Mesendoderm (in vitro differentiated cells): Measurements from ENCODE around the gene COL25A1.
"Not testable (repeated sequence)": the region's sequence is repeated elsewhere in the genome, so short reads cannot be mapped to it uniquely, and the experiment has no call there.

Experiments
- DNase-seq: peaks from one replicate; pipeline ENCODE4 v3.0.0; 2013
- H2AK5ac ChIP-seq: 2 replicates; pipeline ENCODE4 v1.6.1; 2013; ENCODE audit warnings: low read length, inconsistent platforms
- H2BK120ac ChIP-seq: 2 replicates; pipeline ENCODE4 v1.6.1; 2013; ENCODE audit warnings: low read depth, mild to moderate bottlenecking, low read length, moderate library complexity, mixed read lengths
- H2BK15ac ChIP-seq: replicated peaks from 2 replicates; pipeline ENCODE4 v1.6.1; 2013; ENCODE audit warnings: low read depth, mild to moderate bottlenecking, moderate library complexity
- H2BK5ac ChIP-seq: 2 replicates; pipeline ENCODE4 v1.6.1; 2013; ENCODE audit warnings: low read length, inconsistent platforms
- H3K18ac ChIP-seq: 2 replicates; pipeline ENCODE4 v1.6.1; 2013; ENCODE audit warnings: mild to moderate bottlenecking, low read length, mixed read lengths
- H3K23ac ChIP-seq: one replicate; pipeline ENCODE4 v1.6.1; 2013; ENCODE audit warnings: low read length
- H3K27ac ChIP-seq: 2 replicates; pipeline ENCODE4 v1.5.1; 2013; ENCODE audit warnings: low read depth, mild to moderate bottlenecking, inconsistent platforms, low read length, moderate library complexity
- H3K27me3 ChIP-seq: 2 replicates; pipeline ENCODE4 v1.6.1; 2013; ENCODE audit warnings: low read length, control low read depth, mild to moderate bottlenecking, inconsistent platforms; ENCODE audit not compliant: insufficient read depth, poor library complexity
- H3K36me3 ChIP-seq: 2 replicates; pipeline ENCODE4 v1.6.1; 2013; ENCODE audit warnings: low read length, inconsistent platforms; ENCODE audit not compliant: control insufficient read depth, insufficient read depth
- H3K4ac ChIP-seq: one replicate; pipeline ENCODE4 v1.6.1; 2013; ENCODE audit warnings: low read depth, mild to moderate bottlenecking, low read length, moderate library complexity
- H3K4me1 ChIP-seq: 2 replicates; pipeline ENCODE4 v1.6.1; 2013; ENCODE audit warnings: low read depth, low read length, inconsistent platforms; ENCODE audit not compliant: control insufficient read depth
- H3K4me2 ChIP-seq: 2 replicates; pipeline ENCODE4 v1.6.1; 2013; ENCODE audit warnings: low read length
- H3K4me3 ChIP-seq: 2 replicates; pipeline ENCODE4 v1.5.1; 2013; ENCODE audit warnings: mild to moderate bottlenecking, low read length
- H3K56ac ChIP-seq: one replicate; pipeline ENCODE4 v1.6.1; 2013; ENCODE audit warnings: low read length
- H3K79me1 ChIP-seq: 2 replicates; pipeline ENCODE4 v1.6.1; 2013; ENCODE audit warnings: low read length, inconsistent platforms
- H3K79me2 ChIP-seq: 2 replicates; pipeline ENCODE4 v1.6.1; 2013; ENCODE audit warnings: mild to moderate bottlenecking, low read length; ENCODE audit not compliant: control insufficient read depth, insufficient read depth
- H3K9ac ChIP-seq: 2 replicates; pipeline ENCODE4 v1.6.1; 2013; ENCODE audit warnings: low read length, inconsistent platforms
- H4K5ac ChIP-seq: one replicate; pipeline ENCODE4 v1.6.1; 2013; ENCODE audit warnings: low read length
- H4K8ac ChIP-seq: one replicate; pipeline ENCODE4 v1.6.1; 2013; ENCODE audit warnings: low read depth, mild to moderate bottlenecking, control low read depth, low read length, moderate library complexity
- whole genome bisulfite sequencing: extraction: QIAGEN DNeasy Blood & Tissue Kit; methylation state at CpG from one replicate; pipeline ENCODE4 v1.1.7; 2013; ENCODE audit warnings: low lambda C conversion rate, missing lambda C conversion rate; ENCODE audit not compliant: insufficient coverage; ENCODE audit errors: extremely low coverage; 5-methylcytosine and 5-hydroxymethylcytosine counted together

Gene COL25A1

DNA sequence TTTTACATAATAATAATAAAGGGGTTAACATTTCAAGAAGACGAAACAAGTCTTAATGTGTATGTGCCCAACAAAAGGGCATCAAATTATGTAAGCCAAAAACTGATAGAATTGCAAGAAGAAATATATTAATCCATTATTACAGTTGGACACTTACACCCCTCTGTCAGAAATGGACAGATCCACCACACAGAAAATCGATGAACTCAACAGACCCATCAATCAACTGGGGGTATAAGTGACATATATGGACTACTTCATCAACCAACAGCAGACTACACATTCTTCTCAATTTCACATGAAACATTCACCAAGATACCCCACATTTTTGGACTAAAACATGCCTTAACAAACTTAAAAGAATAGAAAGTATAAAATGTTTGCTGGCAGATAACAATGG lies 183.8 kb downstream of the COL25A1 start:
- Histone ChIP-seq H3K4me2 (no peak overlapping the region), H3K36me3 (no peaks in the 10 kb centered on the region), H3K9ac (no peak overlapping the region), H3K79me2 (no peaks in the 10 kb centered on the region), H4K8ac (no peak overlapping the region), H3K23ac (no peak overlapping the region), H3K18ac (no peak overlapping the region), H3K4ac (no peak overlapping the region), H3K56ac (no peak overlapping the region), H3K4me1 (no peaks in the 10 kb centered on the region), H3K27me3 (peaks cover 2% of the 10 kb centered on the region), H2BK120ac (no peak overlapping the region), H2AK5ac (no peak overlapping the region), H3K4me3 (no peak overlapping the region), H4K5ac (no peak overlapping the region), H3K27ac (no peak overlapping the region), H2BK15ac (no peak overlapping the region), H3K79me1 (no peaks in the 10 kb centered on the region), H2BK5ac (no peak overlapping the region)
- no CpG with 5 or more reads among the region's 2 CpGs for WGBS
- no peak for DNase-seq

DNA sequence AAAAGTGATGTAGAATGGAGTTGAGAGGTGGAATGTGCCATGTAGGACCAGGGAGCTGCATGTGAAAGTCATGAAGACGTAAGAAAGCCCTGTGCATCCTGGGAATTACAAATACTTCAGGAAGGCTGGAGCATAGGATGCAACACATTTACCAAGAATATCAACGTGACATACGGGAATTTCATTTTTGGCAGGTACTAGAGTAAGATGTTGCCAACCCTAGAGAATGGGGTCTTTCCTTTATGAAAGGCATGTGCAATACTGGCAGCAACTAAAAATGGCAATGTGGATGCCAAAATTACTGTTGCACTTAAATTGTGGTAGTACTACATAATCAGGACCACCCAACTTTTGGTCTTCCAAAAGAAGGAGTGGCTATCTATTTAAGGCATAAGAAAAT lies 188.0 kb downstream of the COL25A1 start:
- Histone ChIP-seq H3K9ac (no peak overlapping the region), H3K79me1 (no peaks in the 10 kb centered on the region), H3K79me2 (no peaks in the 10 kb centered on the region), H4K8ac (no peak overlapping the region), H2AK5ac (no peak overlapping the region), H2BK5ac (no peak overlapping the region), H4K5ac (no peak overlapping the region), H3K4ac (no peak overlapping the region), H3K56ac (no peak overlapping the region), H3K18ac (no peak overlapping the region), H3K27me3 (peaks cover 2% of the 10 kb centered on the region), H2BK15ac (no peak overlapping the region), H3K4me2 (no peak overlapping the region), H3K4me1 (no peaks in the 10 kb centered on the region), H3K27ac (no peak overlapping the region), H3K36me3 (no peaks in the 10 kb centered on the region), H2BK120ac (no peak overlapping the region), H3K23ac (no peak overlapping the region), H3K4me3 (no peak overlapping the region)
- no peak for DNase-seq
- no CpG with 5 or more reads among the region's 3 CpGs for WGBS

DNA sequence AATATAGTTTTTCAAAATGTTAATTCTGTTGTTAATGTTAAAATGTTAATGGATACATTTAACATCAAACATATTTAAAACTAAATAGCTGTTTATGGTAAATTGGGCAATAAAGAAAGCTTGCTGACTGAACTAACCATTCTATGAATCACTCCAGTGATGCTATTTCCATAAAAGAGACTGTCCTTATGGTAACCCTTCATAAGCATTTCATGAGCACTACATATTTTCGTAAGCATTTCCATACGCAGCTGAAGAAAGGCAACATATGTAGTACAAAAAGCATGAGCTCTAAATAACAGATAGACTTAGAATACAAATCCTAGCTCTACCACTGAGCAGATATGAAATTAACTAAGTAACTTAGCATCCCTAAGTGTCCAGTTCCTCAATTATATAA lies 188.9 kb downstream of the COL25A1 start:
- Histone ChIP-seq H3K56ac (no peak overlapping the region), H3K4me1 (no peaks in the 10 kb centered on the region), H3K27ac (no peak overlapping the region), H3K18ac (no peak overlapping the region), H3K27me3 (peaks cover 2% of the 10 kb centered on the region), H2BK5ac (no peak overlapping the region), H3K79me2 (no peaks in the 10 kb centered on the region), H2BK120ac (no peak overlapping the region), H3K36me3 (no peaks in the 10 kb centered on the region), H3K4me3 (no peak overlapping the region), H3K4ac (no peak overlapping the region), H3K4me2 (no peak overlapping the region), H2BK15ac (no peak overlapping the region), H2AK5ac (no peak overlapping the region), H3K79me1 (no peaks in the 10 kb centered on the region), H3K23ac (no peak overlapping the region), H3K9ac (no peak overlapping the region), H4K8ac (no peak overlapping the region), H4K5ac (no peak overlapping the region)
- no CpG with 5 or more reads among the region's 2 CpGs for WGBS
- no peak for DNase-seq

DNA sequence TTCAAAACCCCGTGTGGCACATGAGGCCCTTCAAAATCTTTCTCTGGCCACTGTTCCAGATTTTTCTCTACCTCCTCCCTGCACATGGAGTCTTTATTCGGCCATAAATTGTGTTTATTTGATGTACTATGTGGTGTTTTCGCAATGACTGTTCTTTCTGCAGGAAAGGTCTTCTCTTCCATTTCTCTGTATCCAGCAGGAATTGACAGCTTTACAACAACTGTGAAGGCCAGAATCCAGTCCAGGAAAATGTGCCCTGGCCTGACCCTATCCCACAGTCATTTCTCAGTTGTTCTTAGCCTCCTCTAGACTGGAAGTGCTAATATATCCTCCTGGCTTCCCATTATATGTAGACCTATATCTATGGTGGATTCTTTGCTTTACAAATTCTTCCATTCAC lies 191.4 kb downstream of the COL25A1 start:
- no peak overlapping the region for H3K18ac ChIP-seq
- no CpG with 5 or more reads among the region's 3 CpGs for WGBS
- H2BK120ac ChIP-seq, result no peak overlapping the region
- no peak overlapping the region for H2BK5ac ChIP-seq
- no peak overlapping the region for H3K9ac ChIP-seq
- peaks cover 2% of the 10 kb centered on the region for H3K27me3 ChIP-seq
- H4K8ac ChIP-seq, result no peak overlapping the region
- H3K36me3 ChIP-seq, result no peaks in the 10 kb centered on the region
- no peak overlapping the region for H3K4me2 ChIP-seq
- no peak overlapping the region for H3K23ac ChIP-seq
- H3K4me3 ChIP-seq, result no peak overlapping the region
- H4K5ac ChIP-seq, result no peak overlapping the region
- no peak overlapping the region for H2AK5ac ChIP-seq
- no peak overlapping the region for H3K27ac ChIP-seq
- H3K79me2 ChIP-seq, result no peaks in the 10 kb centered on the region
- no peaks in the 10 kb centered on the region for H3K79me1 ChIP-seq
- H3K4me1 ChIP-seq, result no peaks in the 10 kb centered on the region
- no peak for DNase-seq
- H2BK15ac ChIP-seq, result no peak overlapping the region
- H3K4ac ChIP-seq, result no peak overlapping the region
- H3K56ac ChIP-seq, result no peak overlapping the region

DNA sequence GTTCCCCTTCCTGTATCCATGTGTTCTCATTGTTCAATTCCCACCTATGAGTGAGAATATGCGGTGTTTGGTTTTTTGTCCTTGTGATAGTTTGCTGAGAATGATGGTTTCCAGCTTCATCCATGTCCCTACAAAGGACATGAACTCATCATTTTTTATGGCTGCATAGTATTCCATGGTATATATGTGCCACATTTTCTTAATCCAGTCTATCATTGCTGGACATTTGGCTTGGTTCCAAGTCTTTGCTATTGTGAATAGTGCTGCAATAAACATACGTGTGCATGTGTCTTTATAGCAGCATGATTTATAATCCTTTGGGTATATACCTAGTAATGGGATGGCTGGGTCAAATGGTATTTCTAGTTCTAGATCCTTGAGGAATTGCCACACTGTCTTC lies 194.2 kb downstream of the COL25A1 start:
- H3K18ac ChIP-seq, H3K79me1 ChIP-seq, H3K4me2 ChIP-seq, H3K56ac ChIP-seq, H3K4ac ChIP-seq, H3K9ac ChIP-seq, H3K79me2 ChIP-seq, H3K27me3 ChIP-seq, H2BK120ac ChIP-seq, H3K4me3 ChIP-seq, H4K8ac ChIP-seq, H3K27ac ChIP-seq, H2BK15ac ChIP-seq, H2BK5ac ChIP-seq, DNase-seq, H4K5ac ChIP-seq, H3K4me1 ChIP-seq, H2AK5ac ChIP-seq, H3K23ac ChIP-seq, H3K36me3 ChIP-seq: not testable (repeated sequence)
- no CpG with 5 or more reads among the region's 2 CpGs for WGBS

DNA sequence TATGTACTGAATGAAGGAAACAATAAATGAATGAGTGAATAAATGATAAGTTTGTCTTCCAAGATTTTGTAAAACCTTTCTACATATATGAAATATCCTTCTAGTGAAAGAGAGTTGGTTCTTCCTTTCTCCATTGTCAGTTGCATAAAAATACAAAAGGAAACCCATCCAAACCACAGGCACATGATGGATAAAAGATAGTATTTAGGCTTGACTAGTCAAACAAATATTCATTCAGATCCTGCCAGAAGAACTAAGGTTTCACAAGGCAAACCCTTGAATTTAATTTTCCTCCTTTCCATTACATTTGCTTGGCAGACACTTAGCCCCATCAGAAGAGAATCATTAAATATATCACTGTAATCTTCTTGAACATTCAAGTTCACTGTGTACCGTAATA lies 208.4 kb downstream of the COL25A1 start:
- Histone ChIP-seq H3K27me3 (no peaks in the 10 kb centered on the region), H3K36me3 (no peaks in the 10 kb centered on the region), H3K4me2 (no peak overlapping the region), H3K18ac (no peak overlapping the region), H4K5ac (no peak overlapping the region), H3K27ac (no peak overlapping the region), H2AK5ac (no peak overlapping the region), H3K4me1 (no peaks in the 10 kb centered on the region), H3K79me2 (no peaks in the 10 kb centered on the region), H3K79me1 (no peaks in the 10 kb centered on the region), H2BK5ac (no peak overlapping the region), H3K4ac (no peak overlapping the region), H4K8ac (no peak overlapping the region), H2BK15ac (no peak overlapping the region), H3K23ac (no peak overlapping the region), H3K56ac (no peak overlapping the region), H3K9ac (no peak overlapping the region), H2BK120ac (no peak overlapping the region), H3K4me3 (no peak overlapping the region)
- WGBS, result 100% methylated on average over 1 of the region's 1 CpG
- no peak for DNase-seq
